ENCODE measurements around the gene IER5L. TPM values are rescaled to one million over a fixed set of nuclear protein-coding genes. Genes with fewer than 3 reads are reported as not detected.

Gene IER5L
- total and polyA plus RNA-seq, 9 of the 15 experiments (the other 6 are each of a cell fraction or from before 2014, with no cell fraction given) = 0.14 to 11.9 (median 0.52) TPM

DNA sequence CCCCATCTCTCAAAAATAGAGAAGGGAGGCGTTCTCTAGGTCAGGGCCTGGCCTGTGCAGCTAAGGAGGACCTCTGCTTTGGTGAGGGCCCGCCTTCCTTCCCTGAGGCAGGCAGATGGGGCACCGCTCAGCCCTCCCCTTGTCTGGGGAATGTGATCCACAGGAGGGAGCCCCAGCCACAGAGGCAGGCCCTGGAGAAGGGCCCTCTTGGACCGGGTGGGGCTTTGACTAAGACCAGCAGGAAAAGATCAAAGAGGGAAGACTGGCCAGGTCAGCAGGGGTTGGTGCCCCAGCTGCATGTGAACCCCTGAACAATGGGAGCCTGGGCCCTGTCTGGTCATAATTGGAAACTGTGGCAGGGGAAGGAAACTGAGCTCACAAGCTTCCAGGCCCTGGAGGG is 45.0 kb downstream of the IER5L start:
- in situ Hi-C loops (cut with MboI) (loop anchor here (5.0 kb wide), 1 partner anchor 484 kb away; no protein-coding TSS in a partner anchor), intact Hi-C loops (cut with micrococcal nuclease) (loop anchor here (10.0 kb wide), 1 partner anchor 652 kb away; no protein-coding TSS in a partner anchor)
- TF ChIP-seq RAD51 (IDR thresholded peaks at IDR 0.05; ENCODE audit: borderline replicate concordance, low read depth) = no peak
- TF ChIP-seq IRF2 (CRISPR knock-in tag; IDR thresholded peaks at IDR 0.05) = no peak
- TF ChIP-seq, protein P1, sequence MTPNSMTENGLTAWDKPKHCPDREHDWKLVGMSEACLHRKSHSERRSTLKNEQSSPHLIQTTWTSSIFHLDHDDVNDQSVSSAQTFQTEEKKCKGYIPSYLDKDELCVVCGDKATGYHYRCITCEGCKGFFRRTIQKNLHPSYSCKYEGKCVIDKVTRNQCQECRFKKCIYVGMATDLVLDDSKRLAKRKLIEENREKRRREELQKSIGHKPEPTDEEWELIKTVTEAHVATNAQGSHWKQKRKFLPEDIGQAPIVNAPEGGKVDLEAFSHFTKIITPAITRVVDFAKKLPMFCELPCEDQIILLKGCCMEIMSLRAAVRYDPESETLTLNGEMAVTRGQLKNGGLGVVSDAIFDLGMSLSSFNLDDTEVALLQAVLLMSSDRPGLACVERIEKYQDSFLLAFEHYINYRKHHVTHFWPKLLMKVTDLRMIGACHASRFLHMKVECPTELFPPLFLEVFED (CRISPR knock-in tag; conservative IDR thresholded peaks at IDR 0.05) = no peak
- no peak for TF ChIP-seq SMAD2 (IDR thresholded peaks at IDR 0.05; ENCODE audit: low read depth, low read length)
- no peak for TF ChIP-seq ZNF347 (CRISPR knock-in tag; IDR thresholded peaks at IDR 0.05; ENCODE audit: low read depth)
- TF ChIP-seq GATAD2B (IDR thresholded peaks at IDR 0.05; ENCODE audit: borderline replicate concordance) = no peak
- TF ChIP-seq JUN (IDR thresholded peaks at IDR 0.05; ENCODE audit: borderline replicate concordance, low read depth, low read length) = no peak
- no peak for TF ChIP-seq JUN (CRISPR knock-in tag; IDR thresholded peaks at IDR 0.05; ENCODE audit: borderline replicate concordance)
- TF ChIP-seq SMAD3 (CRISPR knock-in tag; conservative IDR thresholded peaks at IDR 0.05) = no peak
- TF ChIP-seq, protein P2, sequence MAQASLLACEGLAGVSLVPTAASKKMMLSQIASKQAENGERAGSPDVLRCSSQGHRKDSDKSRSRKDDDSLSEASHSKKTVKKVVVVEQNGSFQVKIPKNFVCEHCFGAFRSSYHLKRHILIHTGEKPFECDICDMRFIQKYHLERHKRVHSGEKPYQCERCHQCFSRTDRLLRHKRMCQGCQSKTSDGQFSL (CRISPR knock-in tag; IDR thresholded peaks at IDR 0.05) = no peak
- TF ChIP-seq, protein P2 (tag; IDR thresholded peaks at IDR 0.05) = no peak
- no peak for TF ChIP-seq DACH1 (IDR thresholded peaks at IDR 0.05; ENCODE audit: partially characterized antibody)
- peaks cover 82% of the 10 kb centered on the region for H3K36me3 ChIP-seq (ENCODE audit: control insufficient read depth, insufficient read depth, low read length)
- no peaks in the 10 kb centered on the region for H4K20me1 ChIP-seq (replicated peaks; ENCODE audit: control insufficient read depth, insufficient read depth, low read length)
- H3K9ac ChIP-seq (ENCODE audit: insufficient read depth in 1 of 2, low read depth in 2 of 2, low read length in 2 of 2) = no peak overlapping the region; a peak in 1 of 4 replicates
- ATAC-seq (no peak), DNase-seq (ENCODE audit: extremely low read depth in 1 of 4, low spot score in 3 of 4) (no peak), FAIRE-seq (no peak)
- H3K9me1 ChIP-seq (ENCODE audit: control insufficient read depth, insufficient read depth, low read length) = no peaks in the 10 kb centered on the region
- no peak overlapping the region for H3K27ac ChIP-seq (ENCODE audit: extremely low read depth, low read depth, low read length)
- WGBS (ENCODE audit: insufficient coverage, low coverage, missing lambda C conversion rate) = 50% methylated on average over 1 of the region's 4 CpGs
- H3K4me2 ChIP-seq (ENCODE audit: insufficient read depth, low read length) = no peak overlapping the region
- H3K4me1 ChIP-seq (replicated peaks in 1 of 2; ENCODE audit: control insufficient read depth in 2 of 2, insufficient read depth in 2 of 2, low read length in 2 of 2) = peaks cover 0 to 9% of the 10 kb centered on the region in 2 experiments; a peak in 2 of 5 replicates
- no peaks in the 10 kb centered on the region for H3K9me3 ChIP-seq (replicated peaks; ENCODE audit: control insufficient read depth, insufficient read depth, low read depth, low read length)
- no peak overlapping the region for H2AFZ ChIP-seq (ENCODE audit: low read depth, low read length)
- ChIA-PET POLR2A (interaction anchor here (0.6 to 1.2 kb wide), 4 partner anchors 8 to 490 kb away, joined by 3 read pairs; no protein-coding TSS in a partner anchor), CTCF (ENCODE audit: low intra/inter-chr PET ratio) (interaction anchor here (3.6 kb wide), 1 partner anchor 477 kb away, joined by 36 read pairs; no protein-coding TSS in a partner anchor)
- no peak overlapping the region for H3K4me3 ChIP-seq
- no peaks in the 10 kb centered on the region for H3K79me2 ChIP-seq (ENCODE audit: control insufficient read depth, insufficient read depth, low read length)
- H3K27me3 ChIP-seq (ENCODE audit: control insufficient read depth in 2 of 2, insufficient read depth in 2 of 2, low read length in 2 of 2) = no peaks in the 10 kb centered on the region
- BruUV-seq (replicated peaks) = no TSS peak

Measured in K562 (cell line).